ENCODE data around the gene HADHB.
"Not testable (repeated sequence)": the region's sequence is repeated elsewhere in the genome, so short reads cannot be mapped to it uniquely, and the experiment has no call there.

Gene HADHB

GRCh38 chr2:26245810-26246209, 1.1 kb downstream of the HADHB start:
- no peak for DNase-seq

- no peak for DNase-seq
Observed at GRCh38 chr2:26246818-26247217, 2.1 kb downstream of the HADHB start.

- no peak for DNase-seq
Observed at GRCh38 chr2:26249625-26250024, 4.9 kb downstream of the HADHB start.

GRCh38 chr2:26251893-26252292, 7.2 kb downstream of the HADHB start:
- peak; percentile 67 for DNase-seq

- no peak for DNase-seq
Observed at GRCh38 chr2:26255759-26256384, 11.1 kb downstream of the HADHB start.

- not testable (repeated sequence) for DNase-seq
Observed at GRCh38 chr2:26258836-26259235, 14.1 kb downstream of the HADHB start.

- no peak for DNase-seq
Observed at GRCh38 chr2:26268213-26268612, 23.5 kb downstream of the HADHB start.

GRCh38 chr2:26268670-26269385, 24.1 kb downstream of the HADHB start:
- DNase-seq: not testable (repeated sequence)

GRCh38 chr2:26269571-26270158, 24.9 kb downstream of the HADHB start:
- DNase-seq: no peak

GRCh38 chr2:26270373-26270772, 25.6 kb downstream of the HADHB start:
- DNase-seq: no peak

- DNase-seq: no peak
Observed at GRCh38 chr2:26273501-26273900, 28.8 kb downstream of the HADHB start.

- peak; percentile 33 for DNase-seq
Observed at GRCh38 chr2:26274058-26274613, 29.4 kb downstream of the HADHB start.

- DNase-seq: no peak
Observed at GRCh38 chr2:26276484-26277227, 31.9 kb downstream of the HADHB start.

- no peak for DNase-seq
Observed at GRCh38 chr2:26279886-26280285, 35.1 kb downstream of the HADHB start.

GRCh38 chr2:26281226-26281625, 36.5 kb downstream of the HADHB start:
- DNase-seq: no peak

- no peak for DNase-seq
Observed at GRCh38 chr2:26283606-26284005, 38.9 kb downstream of the HADHB start.

- no peak for DNase-seq
Observed at GRCh38 chr2:26284132-26284531, 39.4 kb downstream of the HADHB start.

- DNase-seq: no peak
Observed at GRCh38 chr2:26285931-26286330, 41.2 kb downstream of the HADHB start.

- no peak for DNase-seq
Observed at GRCh38 chr2:26290001-26290400, 45.3 kb downstream of the HADHB start.

GRCh38 chr2:26292646-26293045, 47.9 kb downstream of the HADHB start:
- no peak for DNase-seq

GRCh38 chr2:26295511-26295910, 50.8 kb downstream of the HADHB start:
- DNase-seq: no peak

GRCh38 chr2:26297061-26297460, 52.3 kb downstream of the HADHB start:
- no peak for DNase-seq

GRCh38 chr2:26298286-26298637, 53.5 kb downstream of the HADHB start:
- no peak for DNase-seq

All from midbrain (tissue), 1 donor.